Stimulated activated CD8-positive, alpha-beta memory T cell treated with anti-CD3 and anti-CD28 coated beads, Interleukin-15, amount 100 ng/mL, for 24 hours (primary cell): Measurements from ENCODE around the gene HELZ2.
"Not testable (repeated sequence)": the region's sequence is repeated elsewhere in the genome, so short reads cannot be mapped to it uniquely, and the experiment has no call there.

ENCODE experiments used
- DNase-seq: peaks from one replicate; pipeline ENCODE4 v3.0.0-alpha.2; 2020; ENCODE audit warnings: low read depth

Gene HELZ2

GRCh38 chr20:63578224-63579016, 4.4 kb upstream of the HELZ2 start:
- DNase-seq: no peak

GRCh38 chr20:63577317-63577894, 3.4 kb upstream of the HELZ2 start:
- DNase-seq: no peak

GRCh38 chr20:63576311-63576710, 2.3 kb upstream of the HELZ2 start:
- no peak for DNase-seq

- no peak for DNase-seq
Observed at GRCh38 chr20:63574829-63575743, 1.0 kb upstream of the HELZ2 start.

GRCh38 chr20:63573647-63574131, 350 bp downstream of the HELZ2 start:
- DNase-seq: no peak

GRCh38 chr20:63572788-63573646, 1.0 kb downstream of the HELZ2 start:
- DNase-seq: no peak

GRCh38 chr20:63572071-63572787, 1.8 kb downstream of the HELZ2 start:
- no peak for DNase-seq

GRCh38 chr20:63571087-63571478, 3.0 kb downstream of the HELZ2 start:
- not testable (repeated sequence) for DNase-seq

GRCh38 chr20:63570281-63571086, 3.6 kb downstream of the HELZ2 start:
- no peak for DNase-seq

GRCh38 chr20:63568986-63569949, 4.8 kb downstream of the HELZ2 start:
- no peak for DNase-seq

- DNase-seq: no peak
Observed at GRCh38 chr20:63568170-63568981, 5.7 kb downstream of the HELZ2 start.

GRCh38 chr20:63567386-63568169, 6.5 kb downstream of the HELZ2 start:
- DNase-seq: no peak

- DNase-seq: no peak
Observed at GRCh38 chr20:63567136-63567385, 7.0 kb downstream of the HELZ2 start.

GRCh38 chr20:63566395-63567135, 7.5 kb downstream of the HELZ2 start:
- DNase-seq: no peak

- DNase-seq: no peak
Observed at GRCh38 chr20:63565699-63566335, 8.2 kb downstream of the HELZ2 start.

GRCh38 chr20:63565021-63565698, 8.9 kb downstream of the HELZ2 start:
- DNase-seq: no peak
